ENCODE measurements around the gene HTR7. TPM values are rescaled to one million over a fixed set of nuclear protein-coding genes. Genes with fewer than 3 reads are reported as not detected.

The HTR7 gene
- total and polyA plus RNA-seq, 2 of the 8 experiments (the other 6 are each of a cell fraction or from before 2014, with no cell fraction given), result 22.9 to 24.6 TPM

GRCh38 chr10:90818736-90819135, 39.1 kb downstream of the HTR7 start:
- Histone ChIP-seq H3K27me3 (replicated peaks in 1 of 4; ENCODE audit: control insufficient read depth in 3 of 4, extremely low read depth in 1 of 4, insufficient read depth in 3 of 4, low read length in 3 of 4) (no peaks in the 10 kb centered on the region), H3K56ac (replicated peaks; ENCODE audit: insufficient read length, low read depth, low read length) (no peak overlapping the region), H4K91ac (replicated peaks; ENCODE audit: insufficient read length, low read length) (no peak overlapping the region), H4K8ac (ENCODE audit: extremely low read depth, insufficient read depth, low read length) (no peak overlapping the region), H3K23ac (ENCODE audit: insufficient read length) (no peak overlapping the region), H4K5ac (ENCODE audit: insufficient read length, low read depth, low read length) (no peak overlapping the region), H2BK20ac (ENCODE audit: low read length) (no peak overlapping the region), H3K27ac (ENCODE audit: low read depth, low read length) (no peak overlapping the region), H2BK12ac (ENCODE audit: low read depth, low read length) (no peak overlapping the region), H3K4me1 (replicated peaks in 1 of 4; ENCODE audit: control insufficient read depth in 3 of 4, insufficient read depth in 4 of 4, low read length in 3 of 4) (peaks cover 0 to 12% (median 4%) of the 10 kb centered on the region in 4 experiments; a peak in 4 of 7 replicates), H3K36me3 (ENCODE audit: control insufficient read depth in 2 of 4, insufficient read depth in 4 of 4, low read length in 3 of 4) (peaks cover 0 to 13% (median 0%) of the 10 kb centered on the region in 4 experiments; a peak in 2 of 8 replicates), H2BK120ac (replicated peaks; ENCODE audit: low read depth, low read length) (no peak overlapping the region), H2BK15ac (ENCODE audit: low read length) (no peak overlapping the region), H3K18ac (ENCODE audit: extremely low read depth, low read length) (no peak overlapping the region), H3K4me3 (ENCODE audit: extremely low read depth in 1 of 4, insufficient read depth in 2 of 4, low read depth in 3 of 4, low read length in 4 of 4) (no peak overlapping the region), H3K9ac (replicated peaks in 1 of 4; ENCODE audit: extremely low read depth in 1 of 4, low read depth in 3 of 4, low read length in 3 of 4) (no peak overlapping the region), H3K23me2 (ENCODE audit: low read depth, low read length) (peaks cover 2% of the 10 kb centered on the region; the same call in 1 of the 2 replicates), H3K9me3 (ENCODE audit: insufficient read depth in 2 of 2, low read depth in 1 of 2, low read length in 1 of 2) (peaks cover 24 to 32% of the 10 kb centered on the region in 2 experiments), H3K4ac (replicated peaks; ENCODE audit: insufficient read length, low read depth, low read length) (no peak overlapping the region), H2BK5ac (ENCODE audit: low read depth, low read length) (no peak overlapping the region), H4K20me1 (replicated peaks in 1 of 2; ENCODE audit: control insufficient read depth in 1 of 2, insufficient read depth in 2 of 2, low read length in 2 of 2) (no peaks in the 10 kb centered on the region), H2AK5ac (ENCODE audit: low read depth, low read length) (no peak overlapping the region), H2AFZ (ENCODE audit: low read length) (no peak overlapping the region), H3K79me1 (ENCODE audit: low read depth, low read length) (no peaks in the 10 kb centered on the region), H3K79me2 (ENCODE audit: control insufficient read depth in 1 of 2, insufficient read depth in 2 of 2, low read length in 2 of 2) (peaks cover 0 to 75% of the 10 kb centered on the region in 2 experiments; a peak in 2 of 4 replicates), H3K4me2 (ENCODE audit: insufficient read depth in 1 of 2, low read depth in 2 of 2, low read length in 2 of 2) (no peak overlapping the region), H3K14ac (ENCODE audit: insufficient read length) (no peak overlapping the region)
- TF ChIP-seq SIN3A (conservative IDR thresholded peaks at IDR 0.05 in 1 of 2, IDR thresholded peaks at IDR 0.05 in 1 of 2; ENCODE audit: low read depth in 1 of 2, low read length in 2 of 2), result no peak
- no peak for TF ChIP-seq POLR2AphosphoS5 (IDR thresholded peaks at IDR 0.05; ENCODE audit: low read depth, low read length)
- POLR2A ChIA-PET (ENCODE audit: partially characterized antibody), result no interaction called here
- CTCF ChIA-PET (ENCODE audit: partially characterized antibody), result interaction anchor here (1.3 kb wide), 1 partner anchor 39 kb away, joined by 4 read pairs; no protein-coding TSS in a partner anchor
- no peak for DNase-seq (ENCODE audit: low read depth in 1 of 2, low spot score in 2 of 2)
- FAIRE-seq, result no peak
- 96% methylated on average over 1 of the region's 1 CpG; no CpG with 5 or more reads in 1 of the 2 experiments for WGBS, 2 experiments (ENCODE audit: extremely low coverage in 1 of 2, insufficient coverage in 1 of 2, insufficient read length in 1 of 2, insufficient replicate concordance in 2 of 2, low coverage in 1 of 2, low lambda C conversion rate in 2 of 2, missing lambda C conversion rate in 1 of 2)
